HL-60 (cell line): ENCODE measurements around the gene NCAPD3.

ENCODE experiments used
- CTCF ChIP-seq: IDR thresholded peaks from one replicate; pipeline ENCODE4 v1.5.1; 2011; ENCODE audit warnings: low read length, control low read depth, inconsistent platforms; ENCODE audit not compliant: insufficient read depth
- GABPA ChIP-seq: IDR thresholded peaks from 2 replicates; pipeline ENCODE4 v1.6.1; 2012; ENCODE audit warnings: low read depth
- POLR2AphosphoS5 ChIP-seq: IDR thresholded peaks from 2 replicates; pipeline ENCODE4 v1.6.1; 2012; ENCODE audit warnings: low read depth
- REST ChIP-seq: IDR thresholded peaks from 2 replicates; pipeline ENCODE4 v1.6.1; 2012; ENCODE audit warnings: low read depth; ENCODE audit not compliant: insufficient replicate concordance
- SPI1 ChIP-seq: IDR thresholded peaks from 2 replicates; pipeline ENCODE4 v1.6.1; 2012; ENCODE audit warnings: low read depth, mild to moderate bottlenecking, borderline replicate concordance

GRCh38 chr11:134266841-134267251 lies 43.1 kb upstream of the NCAPD3 start:
- TF ChIP-seq REST = no peak
- no peak for TF ChIP-seq CTCF
- TF ChIP-seq GABPA = no peak
- no peak for TF ChIP-seq POLR2AphosphoS5
- no peak for TF ChIP-seq SPI1
